GM21367 (cell line): ENCODE results near the gene MTMR1.

Source experiments
- ATAC-seq: cut with Tn5 transposase; IDR thresholded peaks from one replicate; pipeline ENCODE4 v1.9.1; 2021; ENCODE audit not compliant: unreplicated experiment

MTMR1 gene

DNA sequence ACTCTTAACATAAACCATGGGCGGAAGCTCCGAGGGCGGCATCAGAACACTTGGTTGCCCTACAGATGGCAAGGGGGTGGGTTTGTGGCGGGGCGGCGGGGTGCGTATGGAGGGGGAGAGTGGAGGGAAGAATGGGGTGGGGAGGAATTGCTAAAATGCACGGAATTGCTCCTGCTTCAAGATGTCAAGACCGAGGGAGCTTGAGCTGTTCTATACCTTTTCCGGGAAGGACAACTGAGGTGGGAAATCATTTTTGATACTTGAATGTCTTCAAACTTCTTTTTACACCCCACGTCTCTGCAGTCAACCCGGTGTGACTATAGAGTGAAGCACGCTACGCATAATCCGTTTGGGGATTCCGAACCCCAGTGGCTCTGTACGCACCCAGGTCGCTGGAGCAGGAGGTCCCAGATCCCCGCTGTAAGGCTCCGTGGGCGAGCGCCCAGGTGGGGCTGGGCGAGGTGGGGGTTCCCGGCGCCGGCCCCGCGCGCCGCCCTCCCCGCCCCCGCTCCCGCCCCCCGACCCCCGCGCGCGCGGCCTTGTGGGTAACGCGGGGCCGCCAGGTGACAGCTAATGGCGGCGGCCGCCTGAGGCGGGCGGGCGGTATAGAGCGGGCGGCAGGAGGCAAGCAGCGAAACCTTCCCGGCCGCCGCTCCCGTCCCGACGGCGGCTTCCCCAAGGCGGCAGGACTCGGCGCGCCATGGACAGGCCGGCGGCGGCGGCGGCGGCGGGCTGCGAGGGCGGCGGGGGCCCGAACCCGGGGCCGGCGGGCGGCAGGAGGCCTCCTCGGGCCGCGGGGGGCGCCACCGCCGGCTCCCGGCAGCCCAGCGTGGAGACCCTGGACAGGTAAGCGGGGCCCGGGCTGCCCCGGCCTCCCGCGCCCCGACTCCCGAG, at the start of gene MTMR1:
TSS of gene MTMR1 (plus strand) at position 566 of the 894 bp plus-strand sequence. CDS start at position 701, 135 bp downstream.
- peak; percentile 32 for ATAC-seq

DNA sequence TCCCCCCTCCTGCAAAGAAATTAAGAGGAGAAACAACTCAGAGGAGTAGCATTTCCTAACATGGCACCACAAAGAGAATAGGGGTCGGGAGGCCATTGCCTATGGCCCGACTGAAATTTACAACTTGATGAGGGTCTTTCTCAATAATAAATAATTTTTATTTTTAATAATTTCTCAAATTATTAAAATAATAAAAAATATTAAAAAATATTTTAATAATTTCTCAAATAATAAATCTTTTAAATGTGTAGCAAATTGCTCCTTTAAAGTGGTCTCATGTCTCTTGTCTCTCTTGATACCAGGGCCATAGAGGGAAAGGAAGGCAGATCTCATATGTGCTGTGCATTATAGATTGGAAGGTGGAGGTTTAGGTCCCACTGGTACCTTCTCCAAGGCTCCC, 49.2 kb upstream of the MTMR1 start:
- no peak for ATAC-seq

DNA sequence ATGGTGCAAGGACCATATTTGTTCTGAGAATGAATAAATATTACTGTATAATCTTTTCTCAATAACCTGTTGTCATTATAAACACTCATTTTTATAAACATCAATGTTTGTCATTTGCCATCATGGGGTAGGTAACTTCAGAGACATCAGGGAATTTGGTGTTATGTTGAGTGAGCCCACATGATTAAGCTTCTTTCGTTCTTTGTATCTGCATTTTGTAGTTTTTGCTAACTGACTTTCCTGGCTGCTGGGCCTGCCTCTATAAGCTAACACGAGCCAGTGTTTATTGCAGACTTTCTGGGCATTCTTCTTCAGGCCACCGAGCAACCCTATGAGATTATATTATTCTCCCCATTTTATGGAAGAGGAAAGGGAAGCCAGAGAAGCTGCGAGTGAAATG, 48.8 kb upstream of the MTMR1 start:
- no peak for ATAC-seq

DNA sequence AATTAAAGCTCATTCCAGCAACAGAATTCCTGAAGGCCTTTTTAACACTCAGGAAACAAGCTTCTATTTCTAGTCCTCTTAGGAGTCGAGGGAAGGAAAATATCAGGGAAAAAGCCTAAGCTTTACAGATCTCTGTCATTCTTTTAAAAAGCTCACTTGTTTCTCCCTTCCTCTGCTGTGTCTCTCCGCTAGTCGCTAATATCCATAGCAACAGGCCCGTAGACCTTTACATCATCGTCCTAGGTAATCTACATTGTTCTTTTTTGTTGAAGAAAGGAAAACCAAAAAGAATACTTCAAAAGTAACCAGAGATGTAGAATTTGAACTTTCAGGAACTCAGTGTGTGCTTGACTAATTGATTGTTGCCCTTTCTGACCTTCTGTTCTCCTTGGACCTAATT, 45.9 kb upstream of the MTMR1 start:
- no peak for ATAC-seq

DNA sequence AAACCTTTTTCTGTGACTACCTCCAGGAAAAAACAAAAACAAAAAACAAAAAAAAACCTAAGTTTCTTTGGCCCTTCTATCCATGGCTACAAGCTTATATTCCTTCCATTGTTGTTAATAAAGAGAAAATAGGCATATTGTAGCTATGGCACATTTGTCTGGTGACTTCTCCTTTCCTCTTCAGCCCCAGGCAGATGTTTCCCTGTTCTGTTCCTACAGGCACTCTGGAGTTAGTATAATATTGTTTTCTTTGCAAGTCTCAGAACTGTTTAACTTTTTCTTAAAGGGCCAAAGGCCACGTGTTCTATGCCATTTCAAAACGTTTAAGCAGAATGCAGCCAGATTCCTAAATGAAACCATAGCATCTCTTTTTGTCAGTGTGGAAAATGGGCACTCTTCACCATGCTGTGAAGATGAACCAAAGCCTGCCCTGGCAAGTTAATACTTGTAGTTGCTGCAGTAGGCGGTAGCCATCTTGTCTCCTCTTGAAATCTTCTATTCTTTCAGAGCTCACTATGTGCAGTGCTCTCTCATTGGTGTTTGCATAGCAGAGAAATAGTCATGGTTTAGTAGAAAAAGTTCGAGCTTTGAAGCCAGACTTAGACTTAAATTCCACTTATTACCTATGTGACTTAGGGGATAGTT, 44.8 kb upstream of the MTMR1 start:
- ATAC-seq, result no peak

DNA sequence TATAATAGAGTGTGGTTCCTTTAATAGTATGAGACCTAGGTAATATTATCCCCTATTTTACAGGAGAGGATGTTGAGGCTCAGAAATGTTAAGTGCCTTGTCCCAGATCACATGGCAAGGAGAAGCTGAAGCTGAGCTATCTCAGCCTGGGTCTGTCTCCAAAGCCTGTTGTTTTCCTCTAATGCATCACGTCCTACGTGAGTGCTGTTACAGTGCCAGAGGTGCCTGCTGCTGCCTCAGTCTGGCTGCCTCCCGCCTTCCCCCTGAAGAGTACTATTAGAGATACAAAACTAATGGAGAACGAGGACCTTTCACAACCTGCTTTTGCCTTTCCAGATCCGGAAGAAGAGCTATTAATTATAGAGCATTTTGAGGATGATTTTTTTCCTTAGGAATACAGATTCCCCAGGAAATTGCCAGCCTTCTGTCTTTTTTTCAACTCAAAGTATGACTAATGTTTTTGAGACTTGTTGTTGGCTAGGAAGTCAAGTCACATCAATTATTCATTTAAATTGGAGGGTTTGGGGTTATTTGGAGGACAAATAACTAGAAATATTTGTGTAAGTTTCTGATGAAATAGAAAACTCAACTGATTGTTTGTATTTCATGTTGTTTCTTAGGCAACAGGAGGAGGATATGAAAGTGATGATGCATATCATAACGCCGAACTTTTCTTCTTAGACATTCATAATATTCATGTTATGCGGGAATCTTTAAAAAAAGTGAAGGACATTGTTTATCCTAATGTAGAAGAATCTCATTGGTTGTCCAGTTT, 43.9 kb upstream of the MTMR1 start:
- no peak for ATAC-seq

DNA sequence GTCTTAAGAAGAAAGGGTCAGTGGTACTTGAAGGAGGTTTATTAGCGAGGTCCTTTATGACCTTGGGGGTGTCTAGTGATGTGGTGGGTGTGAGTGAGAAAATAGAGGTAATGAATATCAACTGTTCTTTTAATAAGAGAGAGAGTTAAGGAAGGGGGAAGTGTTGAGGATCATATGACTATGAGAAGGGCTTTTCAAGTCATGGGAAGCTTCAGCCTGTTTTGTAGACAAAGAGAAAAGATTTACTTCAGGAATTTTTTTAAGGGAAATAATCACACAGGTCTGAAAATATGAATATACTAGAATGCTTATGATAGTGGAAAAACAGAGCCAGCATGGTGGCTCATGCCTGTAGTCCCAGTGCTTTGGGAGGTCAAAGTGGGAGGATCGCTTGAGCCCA, 41.3 kb upstream of the MTMR1 start:
- no peak for ATAC-seq

DNA sequence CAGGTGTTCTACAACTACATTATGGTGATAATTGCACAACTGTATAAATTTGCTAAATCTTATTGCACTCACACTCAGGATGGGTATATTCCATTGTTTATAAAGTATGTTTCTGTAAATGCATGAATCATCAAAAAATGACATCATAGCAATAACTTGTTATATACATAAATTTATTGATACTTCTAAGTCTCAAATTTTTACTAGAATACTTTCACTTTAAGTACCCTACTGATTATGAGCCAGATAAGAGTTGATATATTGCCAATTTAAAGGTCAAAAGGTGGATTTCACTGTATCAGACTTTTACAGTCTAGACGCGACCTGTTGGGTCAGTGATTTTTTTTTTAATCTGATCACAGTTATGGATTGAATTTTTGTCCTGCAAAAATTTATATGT, 37.4 kb upstream of the MTMR1 start:
- ATAC-seq, result no peak

DNA sequence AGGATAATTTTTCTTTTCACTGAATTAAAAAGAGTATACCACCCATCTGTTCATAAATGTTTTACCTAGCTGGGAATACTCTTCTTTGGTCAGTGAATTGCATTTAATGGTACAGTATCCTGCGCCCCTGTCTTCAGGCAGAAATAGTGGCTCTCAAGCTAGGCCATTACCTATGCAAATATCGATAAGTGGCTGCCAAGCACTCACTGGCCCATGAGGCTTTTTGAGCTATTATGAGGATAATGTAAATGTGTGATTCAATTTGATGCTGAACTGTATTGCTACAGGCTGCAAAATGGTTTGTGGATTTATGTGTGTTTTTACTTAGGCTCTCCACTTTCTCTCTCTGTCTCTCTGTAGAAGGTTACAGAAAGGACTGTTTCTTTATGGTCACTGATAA, 30.1 kb upstream of the MTMR1 start:
- no peak for ATAC-seq

DNA sequence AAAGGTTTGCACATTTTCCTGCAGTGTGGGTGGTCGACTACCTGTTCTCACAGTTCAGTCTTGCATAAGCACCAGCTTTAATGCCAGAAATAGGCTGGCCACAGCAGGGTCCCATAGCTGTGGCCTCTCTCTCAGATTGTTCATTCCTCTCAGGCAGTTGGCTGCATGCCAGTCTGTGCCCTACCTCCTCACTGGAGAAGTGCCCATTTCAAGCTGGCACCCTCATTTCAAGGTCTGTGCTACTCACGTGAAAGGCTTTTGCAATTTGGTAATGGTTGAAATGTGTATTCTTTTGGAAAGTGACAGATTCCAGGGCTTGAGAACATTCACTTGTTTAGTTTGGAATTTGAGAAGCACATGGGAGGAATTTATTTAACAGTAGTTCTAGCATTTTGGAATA, 28.9 kb upstream of the MTMR1 start:
- ATAC-seq, result no peak

DNA sequence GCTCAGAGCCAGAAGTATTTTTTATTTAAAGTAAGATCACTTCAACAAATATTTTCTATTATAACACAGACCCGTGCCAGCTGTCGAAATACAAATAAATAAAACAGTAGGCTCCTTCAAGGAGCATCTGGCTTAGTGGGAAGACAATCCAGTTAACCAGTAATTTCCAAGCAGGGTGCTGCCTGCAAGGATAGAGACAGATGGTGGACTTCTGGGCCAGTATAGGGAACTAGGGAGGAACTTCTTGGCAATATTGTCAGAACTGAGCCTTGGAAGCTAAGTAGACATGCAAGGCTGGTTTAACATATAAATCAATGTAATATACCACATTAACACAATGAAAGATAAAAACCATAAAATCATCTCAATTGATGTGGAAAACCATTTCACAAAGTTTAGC, 17.0 kb upstream of the MTMR1 start:
- no peak for ATAC-seq

DNA sequence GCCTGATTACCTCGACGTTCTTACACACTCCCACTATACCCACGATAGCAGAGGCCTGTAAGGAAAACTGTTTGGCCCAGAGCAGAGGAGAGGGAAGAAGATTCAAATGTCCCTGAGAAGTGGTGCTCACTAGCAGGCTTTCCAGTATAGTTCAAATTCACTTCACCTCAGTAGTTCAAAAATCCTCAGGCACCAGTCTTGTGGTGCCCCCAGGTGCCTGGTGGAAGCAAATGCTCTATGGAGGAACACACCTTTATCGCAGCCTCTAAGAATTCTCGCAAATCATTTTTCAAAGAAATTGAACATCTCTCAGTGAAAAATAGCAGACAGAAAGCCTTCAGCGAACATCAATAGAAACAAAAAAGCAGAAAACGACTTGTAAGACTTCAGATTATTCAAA, 12.2 kb upstream of the MTMR1 start:
- no peak for ATAC-seq

DNA sequence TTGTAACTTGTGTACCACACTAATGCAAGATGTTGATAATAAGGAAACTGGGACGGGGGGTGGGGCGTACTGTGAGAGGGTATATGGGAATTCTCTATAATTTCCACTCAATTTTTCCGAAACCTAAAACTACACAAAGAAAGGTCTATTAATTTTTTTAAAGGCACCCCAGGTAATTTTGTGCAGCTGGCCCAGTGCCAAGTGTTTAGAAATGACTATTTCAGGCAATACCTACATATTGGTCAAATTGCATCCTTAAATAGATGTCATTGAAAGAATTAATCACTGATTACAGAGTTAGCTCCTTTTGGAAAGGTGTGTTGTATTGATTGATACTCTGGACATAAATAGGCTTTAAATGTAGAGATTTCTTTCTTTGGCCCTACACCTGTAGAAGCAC, 10.1 kb upstream of the MTMR1 start:
- ATAC-seq, result no peak

DNA sequence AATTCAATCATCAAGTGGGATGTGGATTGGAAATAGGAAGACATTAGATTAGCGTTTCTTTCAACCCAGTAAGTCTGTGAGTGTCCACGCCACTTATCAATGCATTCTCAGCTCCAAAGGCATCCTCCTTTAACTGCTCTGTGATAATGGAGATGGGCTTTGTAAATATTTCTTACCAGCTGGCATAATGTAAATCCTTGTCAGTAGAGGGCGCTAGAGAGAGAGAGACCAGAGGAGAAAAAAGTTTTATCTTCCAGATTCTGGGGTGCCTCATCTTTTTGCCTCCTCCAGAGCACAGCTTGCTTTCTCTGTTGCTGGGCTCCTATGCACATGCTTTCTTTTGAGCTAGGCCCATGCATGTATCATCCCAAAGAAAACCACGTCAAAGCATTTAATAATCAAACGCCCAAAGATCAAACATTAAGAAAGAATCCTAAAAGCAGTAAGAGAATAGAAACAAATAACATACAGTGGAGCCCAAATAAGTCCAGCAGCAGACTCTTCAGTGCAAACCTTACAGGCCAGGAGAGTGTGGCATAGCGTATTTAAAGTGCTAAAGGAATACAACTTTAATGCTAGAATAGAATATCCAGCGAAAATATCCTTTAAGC, 9.6 kb upstream of the MTMR1 start:
- no peak for ATAC-seq

DNA sequence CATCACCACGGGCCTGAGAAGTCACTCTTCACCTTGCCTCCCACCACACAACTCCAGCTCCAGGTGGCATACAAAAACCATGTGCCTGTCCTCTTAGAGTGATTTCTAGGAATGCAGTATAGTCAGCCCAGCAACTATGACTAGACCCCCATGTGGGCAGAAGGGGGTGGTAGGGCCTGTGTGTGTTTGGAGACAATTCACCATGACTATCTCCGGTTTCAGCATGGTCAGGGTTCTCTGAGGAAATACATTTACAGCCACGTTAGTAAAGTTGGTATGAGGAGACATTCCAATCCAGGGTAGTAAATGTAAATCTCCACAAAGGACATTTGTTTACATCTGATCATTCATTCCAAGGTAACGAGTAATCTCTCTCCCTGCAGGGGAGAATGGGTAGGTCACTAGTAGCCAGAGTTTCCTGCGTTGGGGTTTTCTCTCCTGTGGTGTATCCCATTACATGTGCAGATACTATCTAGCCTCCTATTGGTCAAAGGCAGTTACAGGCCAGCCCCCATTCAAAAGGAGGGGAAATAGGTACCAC, 4.2 kb upstream of the MTMR1 start:
- no peak for ATAC-seq

DNA sequence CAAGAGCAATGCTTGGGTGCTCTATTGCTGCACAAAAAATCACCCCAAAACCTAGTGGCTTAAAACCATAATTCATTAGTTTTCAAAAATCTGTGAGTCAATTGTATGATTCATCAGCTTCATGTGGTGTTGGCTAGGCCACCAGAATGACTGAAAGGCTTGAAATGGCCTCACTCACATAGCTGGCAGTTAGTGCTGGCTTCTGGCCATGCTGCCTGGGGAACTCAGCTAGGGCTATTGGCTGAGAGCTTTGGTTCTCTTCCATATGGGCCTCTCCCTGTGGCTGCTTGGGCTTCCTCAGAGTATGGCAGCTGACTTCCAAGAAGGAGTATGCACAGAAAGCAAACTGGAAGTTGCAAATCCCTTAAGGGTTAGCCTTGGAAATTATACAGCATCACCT, 3.1 kb upstream of the MTMR1 start:
- no peak for ATAC-seq

DNA sequence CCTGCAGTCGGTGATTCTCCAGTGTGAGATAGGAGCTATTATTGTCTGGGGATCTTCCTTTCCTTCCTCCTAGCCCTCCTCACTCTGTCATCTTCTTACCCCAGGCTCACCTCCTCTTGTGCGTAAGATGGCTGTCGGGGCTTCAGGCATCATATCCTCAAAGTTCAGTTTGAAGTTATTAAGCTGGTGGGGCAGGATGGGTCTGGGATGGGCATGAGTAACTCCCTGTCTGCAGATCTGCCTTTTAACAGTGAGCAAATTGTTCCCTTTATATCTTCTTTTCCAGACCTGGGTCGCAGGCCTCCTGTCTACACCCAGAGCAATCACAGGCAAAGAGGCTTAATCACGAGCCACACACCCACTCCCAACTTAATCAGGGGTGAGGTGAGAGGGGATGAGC, 900 bp upstream of the MTMR1 start:
- no peak for ATAC-seq

DNA sequence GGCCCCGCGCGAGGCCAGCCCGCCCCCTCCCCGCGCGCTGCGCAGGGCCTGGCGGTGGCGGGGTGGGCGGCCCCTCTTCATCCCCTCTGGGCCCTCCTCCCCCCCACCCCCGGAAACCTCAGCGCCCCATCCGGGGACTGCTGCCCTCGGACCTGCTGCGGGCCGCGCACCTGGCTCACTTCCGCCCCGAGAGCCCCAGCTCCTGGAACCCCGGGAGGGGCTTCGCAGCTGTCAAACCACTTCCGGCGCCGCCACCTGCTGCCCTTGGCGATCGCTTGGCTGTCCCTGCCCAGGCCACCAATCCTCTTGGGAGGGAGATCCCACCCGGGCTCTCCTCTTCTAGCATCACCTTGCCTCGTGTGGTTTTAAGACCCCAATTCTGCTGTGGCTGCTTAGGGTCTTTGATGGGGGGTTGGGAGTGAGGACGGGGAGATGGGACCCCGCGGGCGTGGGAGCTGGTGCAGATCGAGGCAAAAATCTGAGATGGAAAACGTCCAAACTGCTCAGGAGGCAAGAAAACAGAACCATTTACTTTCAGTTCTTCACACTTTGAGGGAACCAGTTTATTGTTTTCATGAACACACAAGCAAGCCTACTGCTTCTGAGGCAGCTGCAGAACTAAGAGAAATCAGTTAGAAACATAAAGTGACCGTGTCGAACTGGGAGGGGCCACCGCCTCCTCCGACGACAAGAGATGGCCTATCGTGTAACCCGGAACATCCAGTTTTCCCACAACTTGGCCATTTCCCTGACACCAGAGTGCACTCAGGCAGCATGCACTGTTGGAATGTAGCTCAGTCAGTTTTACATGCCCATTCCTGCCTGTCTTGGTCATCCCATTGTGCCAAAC, 754 bp downstream of the MTMR1 start:
- ATAC-seq, result peak; percentile 64

DNA sequence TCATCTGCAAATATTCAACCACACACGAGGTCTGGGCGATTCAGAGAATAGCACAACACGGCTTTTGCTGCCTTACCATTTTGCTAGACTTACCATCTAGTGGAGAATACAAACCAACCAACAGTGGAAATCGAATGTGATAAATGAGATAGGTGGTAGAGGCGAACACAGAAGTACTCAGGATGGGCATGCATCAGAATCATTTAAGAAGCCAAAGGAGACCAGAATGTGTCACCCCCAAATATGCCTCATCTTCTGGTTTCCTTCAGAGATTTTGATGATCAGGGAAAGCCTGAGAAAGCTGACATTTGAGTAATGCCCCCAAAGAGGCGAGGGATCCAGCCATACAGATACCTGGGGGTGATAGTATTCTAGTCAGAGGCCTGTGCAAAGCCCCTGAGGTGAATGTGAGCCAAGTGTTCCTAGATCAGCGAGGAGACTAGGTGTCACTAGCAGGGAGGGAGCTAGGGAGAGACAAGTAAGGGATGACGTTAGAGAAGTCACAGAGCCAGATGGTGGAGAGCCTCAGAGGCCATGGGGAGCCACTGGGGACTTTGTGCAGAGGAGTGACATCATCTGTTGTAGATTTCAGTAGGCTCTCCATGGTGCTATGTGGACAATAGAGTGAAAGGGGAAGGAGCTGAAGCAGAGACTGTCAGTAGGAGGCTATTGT, 1.7 kb downstream of the MTMR1 start:
- no peak for ATAC-seq

DNA sequence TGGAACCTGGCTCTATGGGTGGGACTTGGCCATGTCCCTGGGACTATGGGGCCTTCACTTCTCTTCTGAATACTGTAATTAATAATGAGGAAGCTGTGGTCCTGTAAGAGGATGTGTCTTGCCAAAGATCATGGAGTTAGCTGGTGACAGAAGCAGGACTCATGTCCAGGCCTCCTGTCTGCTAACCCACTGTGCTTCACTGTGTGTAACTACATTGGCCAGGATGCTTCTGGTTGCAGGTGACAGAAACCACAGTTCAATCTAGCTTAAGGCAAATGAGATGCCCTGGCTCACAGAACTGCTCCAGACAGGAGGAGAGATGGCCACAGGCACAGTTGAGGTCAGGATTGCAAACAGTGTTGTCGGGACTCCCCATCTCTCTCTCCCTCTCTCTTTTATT, 3.1 kb downstream of the MTMR1 start:
- ATAC-seq, result no peak
